HG03045 (cell line): Measurements from ENCODE around the gene C16orf87.

Source experiments
- ATAC-seq: cut with Tn5 transposase; IDR thresholded peaks from one replicate; pipeline ENCODE4 v1.9.1; 2021; ENCODE audit warnings: mild to moderate bottlenecking, moderate library complexity; ENCODE audit not compliant: unreplicated experiment

C16orf87 gene

GRCh38 chr16:46762583-46762982 is 68.4 kb downstream of the C16orf87 start:
- ATAC-seq: no peak

DNA sequence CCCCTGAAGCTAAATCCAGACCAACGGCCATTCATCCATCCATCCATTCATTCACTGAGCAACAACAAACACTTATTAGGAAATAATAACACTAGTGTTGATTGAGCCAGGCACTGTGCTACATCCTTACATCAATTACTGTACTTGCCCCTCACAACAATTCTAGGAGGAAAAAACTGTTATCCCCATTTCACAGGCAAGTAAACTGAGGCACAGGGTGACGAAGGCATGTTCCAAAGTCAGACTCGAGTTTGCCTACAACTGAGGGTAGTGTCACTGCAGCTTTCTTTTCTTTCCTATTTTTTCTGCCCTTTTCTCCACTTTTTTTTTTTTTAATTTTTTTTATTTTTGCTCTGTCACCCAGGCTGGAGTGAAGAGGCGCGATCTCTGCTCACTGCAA is 71.7 kb downstream of the C16orf87 start:
- no peak for ATAC-seq

- no peak for ATAC-seq
Measured at GRCh38 chr16:46757339-46758050, 73.5 kb downstream of the C16orf87 start.

GRCh38 chr16:46756772-46757171 is 74.2 kb downstream of the C16orf87 start:
- no peak for ATAC-seq

GRCh38 chr16:46753015-46753414 is 78.0 kb downstream of the C16orf87 start:
- ATAC-seq: no peak

DNA sequence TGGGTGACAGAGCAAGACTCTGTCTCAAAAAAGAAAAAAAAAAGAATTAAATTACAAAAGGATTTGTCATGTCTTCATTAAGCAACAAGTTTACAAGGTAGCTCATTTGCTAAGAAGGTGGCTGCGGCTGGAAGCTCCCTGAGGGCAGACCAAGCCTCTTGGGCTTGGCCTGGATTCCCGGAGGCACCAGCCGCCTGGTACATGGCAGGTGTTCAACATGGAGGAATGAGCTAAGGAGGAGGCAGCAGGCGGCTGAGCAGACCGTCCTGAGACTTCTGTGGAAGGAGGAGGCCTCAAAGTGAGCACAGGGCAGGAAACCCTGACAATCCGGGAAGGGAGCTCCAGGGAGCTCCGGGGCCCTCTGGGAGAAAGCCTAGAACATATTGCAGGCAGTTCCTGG is 79.6 kb downstream of the C16orf87 start:
- no peak for ATAC-seq

GRCh38 chr16:46748775-46749705 is 81.9 kb downstream of the C16orf87 start:
- ATAC-seq: peak; percentile 66

DNA sequence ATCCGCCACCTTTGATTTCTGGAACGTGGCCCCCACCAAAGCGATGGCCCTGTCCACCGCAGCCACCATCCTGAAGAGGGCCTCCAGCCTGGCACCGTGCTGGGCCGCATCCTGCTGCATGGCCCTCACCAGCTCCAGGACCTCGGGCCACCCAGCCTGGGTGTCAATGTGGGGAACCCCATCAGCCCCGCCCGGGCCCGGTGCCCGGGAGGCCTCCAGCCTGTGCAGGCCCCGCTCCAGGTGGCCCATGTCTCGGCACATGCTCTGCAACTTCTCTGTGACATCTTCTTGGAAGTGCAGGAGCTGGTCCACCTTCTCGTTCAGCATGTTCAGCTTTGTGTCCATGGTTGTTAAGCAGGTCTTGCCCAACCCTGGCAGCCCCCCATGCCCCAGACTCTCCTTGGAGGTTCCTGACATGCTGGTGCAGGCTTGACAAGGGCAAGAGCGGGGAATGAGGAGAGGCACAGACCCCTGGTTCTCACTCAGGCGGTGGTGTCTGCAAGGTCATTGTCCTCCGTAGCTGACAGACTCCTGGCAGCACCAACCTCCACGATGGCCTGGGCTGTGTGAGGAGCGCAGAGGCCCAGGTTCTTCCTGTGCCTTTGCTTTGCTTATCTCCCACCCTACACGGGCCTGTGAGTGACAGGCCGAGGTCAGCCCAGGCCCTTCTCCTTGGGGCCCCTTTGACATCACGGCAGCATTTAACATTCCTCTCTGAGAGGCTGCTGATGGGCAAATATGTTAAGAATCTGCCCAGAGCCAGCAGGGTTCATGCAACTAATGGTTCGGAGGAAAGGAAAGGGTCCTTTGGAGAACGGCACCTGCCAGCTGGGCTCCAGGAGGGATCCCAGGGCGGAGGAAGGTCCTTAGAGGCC is 83.0 kb downstream of the C16orf87 start, which contains the start of gene MYLK3:
Gene MYLK3, minus strand, starts transcription at position 568 of the 875 bp plus-strand sequence. Its CDS starts 151 bp downstream, at position 417.
- no peak for ATAC-seq

DNA sequence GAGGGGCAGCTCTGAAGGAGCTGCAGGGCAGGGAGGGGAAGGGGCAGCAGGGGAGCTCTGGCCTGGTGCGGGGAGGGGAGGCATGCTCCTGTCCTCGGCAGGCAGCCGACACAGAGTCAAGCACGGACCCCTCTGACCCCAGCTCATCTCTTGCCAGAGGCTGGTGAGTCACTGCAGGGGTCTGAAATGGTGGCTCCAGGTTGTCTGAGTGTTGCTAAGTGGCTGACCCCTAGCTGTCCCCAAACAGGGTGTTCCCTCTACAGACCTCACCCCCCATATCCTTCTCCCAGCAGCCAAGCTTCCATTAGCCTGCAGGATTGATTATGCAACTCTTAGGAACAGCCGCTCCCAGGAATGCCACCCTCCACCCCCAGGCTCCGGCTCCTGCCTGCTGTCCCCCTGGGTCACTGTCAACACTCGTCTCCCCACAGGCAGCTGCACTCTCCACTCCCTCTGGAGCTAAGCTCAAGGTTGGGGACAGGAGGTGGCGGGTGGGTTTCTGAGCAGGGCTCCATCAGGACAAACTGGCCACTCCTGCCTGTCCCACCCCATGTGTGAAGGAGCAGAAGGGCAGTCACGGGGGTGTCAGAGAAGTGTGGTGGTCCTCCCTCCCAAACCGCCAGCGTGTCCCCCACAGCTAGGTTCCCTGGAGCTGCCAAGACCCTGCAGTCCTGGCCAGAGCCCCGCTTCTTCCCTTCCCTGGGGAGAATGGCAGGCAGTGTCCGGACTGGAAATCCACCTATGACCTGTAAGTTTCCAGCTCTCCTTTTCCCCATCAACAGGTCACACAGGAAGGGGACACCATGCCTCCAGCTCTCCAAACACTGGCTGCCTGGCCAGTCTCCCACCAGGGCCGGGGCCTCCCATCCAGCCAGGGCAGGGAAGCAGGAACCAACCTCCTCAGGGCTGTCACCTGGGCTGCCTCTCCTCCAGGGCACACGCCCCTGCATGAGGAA is 83.9 kb downstream of the C16orf87 start:
- ATAC-seq: no peak
